GM12872 (cell line): ENCODE measurements around the gene NGLY1.

Experiments
- TF ChIP-seq, protein P1 (sequence below): IDR thresholded peaks from 3 replicates; pipeline ENCODE4 v1.5.1; 2011; ENCODE audit warnings: low read depth, mild to moderate bottlenecking, low read length, moderate library complexity; ENCODE audit not compliant: insufficient read depth

Gene NGLY1

DNA sequence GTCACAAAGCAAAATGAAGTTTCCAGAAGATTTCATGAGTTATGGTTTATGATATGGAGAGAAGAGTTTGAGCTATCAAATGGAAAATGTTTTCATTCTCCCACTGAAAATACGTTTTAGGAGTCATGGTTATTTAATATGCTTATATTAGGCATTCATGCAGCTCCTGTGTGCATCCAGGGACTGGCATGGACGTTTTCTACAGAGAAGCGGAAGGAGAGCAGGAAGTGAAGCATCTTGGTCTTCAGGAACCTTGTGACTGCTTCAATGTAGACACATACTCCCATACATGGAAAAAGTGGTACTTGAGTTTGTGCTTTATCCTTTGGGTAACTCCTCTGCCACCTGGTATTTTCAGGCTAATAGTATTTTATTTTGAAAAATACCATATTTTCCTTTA lies 75.2 kb downstream of the NGLY1 start:
- TF ChIP-seq, protein P1, sequence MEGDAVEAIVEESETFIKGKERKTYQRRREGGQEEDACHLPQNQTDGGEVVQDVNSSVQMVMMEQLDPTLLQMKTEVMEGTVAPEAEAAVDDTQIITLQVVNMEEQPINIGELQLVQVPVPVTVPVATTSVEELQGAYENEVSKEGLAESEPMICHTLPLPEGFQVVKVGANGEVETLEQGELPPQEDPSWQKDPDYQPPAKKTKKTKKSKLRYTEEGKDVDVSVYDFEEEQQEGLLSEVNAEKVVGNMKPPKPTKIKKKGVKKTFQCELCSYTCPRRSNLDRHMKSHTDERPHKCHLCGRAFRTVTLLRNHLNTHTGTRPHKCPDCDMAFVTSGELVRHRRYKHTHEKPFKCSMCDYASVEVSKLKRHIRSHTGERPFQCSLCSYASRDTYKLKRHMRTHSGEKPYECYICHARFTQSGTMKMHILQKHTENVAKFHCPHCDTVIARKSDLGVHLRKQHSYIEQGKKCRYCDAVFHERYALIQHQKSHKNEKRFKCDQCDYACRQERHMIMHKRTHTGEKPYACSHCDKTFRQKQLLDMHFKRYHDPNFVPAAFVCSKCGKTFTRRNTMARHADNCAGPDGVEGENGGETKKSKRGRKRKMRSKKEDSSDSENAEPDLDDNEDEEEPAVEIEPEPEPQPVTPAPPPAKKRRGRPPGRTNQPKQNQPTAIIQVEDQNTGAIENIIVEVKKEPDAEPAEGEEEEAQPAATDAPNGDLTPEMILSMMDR: no peak

DNA sequence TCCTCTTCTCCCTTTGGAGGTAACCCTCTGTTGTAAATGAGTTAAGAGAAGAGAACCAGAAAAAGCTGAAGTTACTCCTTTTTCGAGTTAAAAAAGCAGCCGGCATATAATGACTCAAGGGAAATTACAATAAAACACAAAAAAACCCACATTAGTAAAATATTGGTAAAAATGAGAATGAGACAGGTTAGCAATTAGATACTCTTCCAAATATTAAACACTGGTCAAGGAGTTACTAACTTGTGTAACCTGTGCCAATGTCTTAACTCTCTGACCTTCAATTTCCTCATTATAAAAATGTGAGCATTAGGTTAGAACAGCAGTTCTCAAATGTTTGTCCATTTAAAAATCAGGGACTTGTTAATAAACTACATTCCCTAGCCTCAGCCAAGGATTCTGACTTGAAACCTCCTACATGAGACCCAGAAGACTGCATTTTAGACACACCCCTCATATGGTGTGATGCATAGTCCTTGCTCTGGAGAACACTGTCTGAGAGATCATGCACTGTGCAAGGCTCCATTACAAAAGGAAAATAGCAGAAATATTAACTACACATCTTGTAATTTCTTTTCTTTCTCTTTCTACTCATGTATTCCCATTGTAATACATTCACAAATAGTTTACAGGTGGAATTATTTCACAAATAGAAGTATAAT lies 75.8 kb downstream of the NGLY1 start:
- TF ChIP-seq, protein P1: no peak

DNA sequence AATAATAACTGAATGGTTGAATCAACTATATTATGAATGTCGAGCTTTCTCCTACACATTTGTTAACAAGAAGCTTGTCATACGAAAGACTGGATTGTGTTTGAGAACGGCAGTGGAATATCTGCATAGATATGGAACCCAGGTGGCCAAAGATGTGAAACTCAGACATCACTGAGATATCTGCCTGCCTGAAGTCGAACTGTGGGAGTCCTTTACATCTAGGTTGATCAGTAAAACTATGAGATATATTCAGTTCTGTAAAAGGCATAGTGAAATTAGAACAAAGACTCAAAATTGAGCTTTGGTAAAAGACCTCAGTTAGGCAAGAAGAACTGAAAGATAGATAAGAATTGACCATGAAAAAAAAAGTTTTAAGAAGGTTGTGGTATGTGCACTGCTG lies 77.0 kb downstream of the NGLY1 start:
- TF ChIP-seq, protein P1: no peak

DNA sequence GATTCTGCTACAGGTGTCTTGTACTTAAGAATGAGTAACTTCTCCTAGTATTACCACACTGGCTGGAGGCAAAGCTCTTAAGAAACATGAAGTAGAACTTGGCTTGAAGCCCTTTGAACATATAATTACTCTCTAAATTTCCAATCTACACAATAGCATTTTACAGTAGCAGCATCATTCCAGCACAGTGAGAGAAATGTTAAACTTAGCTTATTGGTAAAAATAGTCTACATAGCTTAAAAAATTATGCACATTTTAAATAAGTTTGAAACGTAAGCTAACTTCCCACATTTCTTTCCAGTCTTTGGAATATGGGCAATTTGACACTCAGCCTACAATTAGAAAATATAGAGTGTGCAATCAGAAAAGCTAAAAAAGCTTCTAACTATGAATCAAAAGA lies 85.7 kb downstream of the NGLY1 start:
- TF ChIP-seq, protein P1: no peak

DNA sequence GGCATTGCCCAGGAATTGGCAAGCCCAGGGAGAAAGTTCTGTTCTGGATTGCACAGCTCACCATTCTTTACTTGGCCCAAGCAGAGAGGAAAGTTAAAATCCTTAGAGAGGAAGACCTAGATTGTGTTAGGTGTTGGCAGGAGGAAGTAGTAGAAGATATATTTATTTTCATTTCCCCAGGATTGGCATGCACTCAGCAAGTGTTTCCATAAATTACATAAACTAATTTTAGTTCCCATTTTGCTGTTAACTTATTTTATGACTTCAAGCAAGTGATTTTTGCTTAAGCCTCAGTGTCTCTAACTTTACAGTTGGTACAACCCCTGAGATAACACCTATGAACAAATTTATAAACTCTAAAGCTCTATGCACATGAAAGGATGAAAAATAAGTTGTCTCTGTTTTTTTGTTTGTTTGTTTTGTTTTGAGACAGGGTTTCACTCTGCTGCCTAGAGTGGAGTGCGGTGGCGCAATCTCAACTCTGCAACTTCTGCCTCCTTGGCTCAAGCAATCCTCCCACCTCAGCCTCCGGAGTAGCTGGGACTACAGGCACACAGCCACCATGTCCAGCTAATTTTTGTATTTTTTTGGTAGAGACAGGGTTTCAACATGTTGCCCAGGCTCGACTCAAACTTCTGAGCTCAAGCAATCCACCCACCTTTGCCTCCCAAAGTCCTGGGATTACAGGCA lies 87.4 kb downstream of the NGLY1 start:
- TF ChIP-seq, protein P1: no peak

DNA sequence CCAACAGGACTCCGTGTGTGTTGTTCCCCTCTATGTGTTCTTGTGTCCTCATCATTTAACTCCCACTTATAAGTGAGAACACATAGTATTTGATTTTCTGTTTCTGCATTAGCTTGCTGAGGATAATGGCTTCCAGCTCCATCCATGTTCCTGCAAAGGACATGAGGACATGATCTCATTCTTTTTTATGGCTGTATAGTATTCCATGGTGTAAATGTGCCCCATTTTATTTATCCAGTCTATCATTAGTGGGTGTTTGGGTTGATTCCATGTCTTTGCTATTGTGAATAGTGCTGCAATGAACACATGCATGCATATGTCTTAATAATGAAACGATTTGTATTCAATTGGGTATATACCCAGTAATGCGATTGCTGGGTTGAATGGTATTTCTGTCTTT lies 90.0 kb downstream of the NGLY1 start:
- TF ChIP-seq, protein P1: no peak

DNA sequence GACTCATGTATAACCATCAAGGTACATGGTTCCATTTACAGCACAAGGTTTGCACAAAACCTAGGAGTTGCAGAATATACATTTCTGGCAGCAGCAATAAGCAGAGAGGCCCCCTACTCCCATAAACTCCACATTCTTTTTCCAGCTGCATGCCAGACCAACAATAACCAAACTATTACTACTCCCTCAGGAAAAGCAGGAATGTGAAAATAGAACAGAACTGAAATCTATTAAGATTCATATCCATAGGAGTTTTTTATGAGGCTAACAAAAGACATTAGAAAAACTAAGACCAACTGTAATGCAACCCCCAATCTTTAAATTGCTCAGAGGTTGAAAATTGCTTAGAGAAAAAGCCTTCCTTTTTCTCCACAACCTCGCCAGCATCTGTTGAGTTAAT lies 90.9 kb downstream of the NGLY1 start:
- TF ChIP-seq, protein P1: no peak
